Neutrophil (primary cell): ENCODE measurements around the gene VAC14.

ENCODE experiments used
- H3K27ac ChIP-seq: fragments of 200-600 bp; sonication (generic); 2 replicates; pipeline ENCODE4 v1.5.1; 2016; ENCODE audit warnings: mild to moderate bottlenecking, moderate library complexity
- H3K27me3 ChIP-seq: fragments of 200-600 bp; sonication (generic); 2 replicates; pipeline ENCODE4 v1.6.0; 2016; ENCODE audit warnings: mild to moderate bottlenecking
- H3K36me3 ChIP-seq: fragments of 200-600 bp; sonication (generic); 2 replicates; pipeline ENCODE4 v1.5.1; 2017
- H3K4me1 ChIP-seq, 2 experiments: fragments of 200-600 bp in 1 of 2; sonication (generic) in 1 of 2; 1 replicate in 1 of 2; 2 replicates in 1 of 2; pipeline versions ENCODE4 v1.5.1 to v1.6.1; 2013 to 2016; ENCODE audit warnings: low read depth in 1 of 2, low read length in 1 of 2, mild to moderate bottlenecking in 1 of 2, moderate library complexity in 1 of 2; ENCODE audit not compliant: control insufficient read depth in 1 of 2, insufficient read depth in 1 of 2
- H3K4me3 ChIP-seq, 2 experiments: fragments of 200-600 bp in 1 of 2; sonication (generic) in 1 of 2; 1 replicate in 1 of 2; 2 replicates in 1 of 2; pipeline ENCODE4 v1.5.1; 2013 to 2016; ENCODE audit warnings: low read depth in 1 of 2, low read length in 1 of 2, mild to moderate bottlenecking in 1 of 2, moderate library complexity in 1 of 2
- H3K9me3 ChIP-seq: fragments of 200-600 bp; sonication (generic); 2 replicates; pipeline ENCODE4 v1.5.1; 2016
- TF ChIP-seq, protein P1 (sequence below): fragments of 200-600 bp; sonication (generic); IDR thresholded peaks from 2 replicates; pipeline ENCODE4 v1.5.1; 2016; ENCODE audit warnings: antibody characterized with exemption

VAC14 gene

GRCh38 chr16:70770291-70770625, 30.7 kb downstream of the VAC14 start:
- Histone ChIP-seq H3K9me3 (no peaks in the 10 kb centered on the region), H3K4me1 (no peaks in the 10 kb centered on the region), H3K36me3 (peaks cover 76% of the 10 kb centered on the region), H3K27me3 (no peaks in the 10 kb centered on the region), H3K27ac (no peak overlapping the region), H3K4me3 (no peak overlapping the region)
- TF ChIP-seq, protein P1, sequence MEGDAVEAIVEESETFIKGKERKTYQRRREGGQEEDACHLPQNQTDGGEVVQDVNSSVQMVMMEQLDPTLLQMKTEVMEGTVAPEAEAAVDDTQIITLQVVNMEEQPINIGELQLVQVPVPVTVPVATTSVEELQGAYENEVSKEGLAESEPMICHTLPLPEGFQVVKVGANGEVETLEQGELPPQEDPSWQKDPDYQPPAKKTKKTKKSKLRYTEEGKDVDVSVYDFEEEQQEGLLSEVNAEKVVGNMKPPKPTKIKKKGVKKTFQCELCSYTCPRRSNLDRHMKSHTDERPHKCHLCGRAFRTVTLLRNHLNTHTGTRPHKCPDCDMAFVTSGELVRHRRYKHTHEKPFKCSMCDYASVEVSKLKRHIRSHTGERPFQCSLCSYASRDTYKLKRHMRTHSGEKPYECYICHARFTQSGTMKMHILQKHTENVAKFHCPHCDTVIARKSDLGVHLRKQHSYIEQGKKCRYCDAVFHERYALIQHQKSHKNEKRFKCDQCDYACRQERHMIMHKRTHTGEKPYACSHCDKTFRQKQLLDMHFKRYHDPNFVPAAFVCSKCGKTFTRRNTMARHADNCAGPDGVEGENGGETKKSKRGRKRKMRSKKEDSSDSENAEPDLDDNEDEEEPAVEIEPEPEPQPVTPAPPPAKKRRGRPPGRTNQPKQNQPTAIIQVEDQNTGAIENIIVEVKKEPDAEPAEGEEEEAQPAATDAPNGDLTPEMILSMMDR = no peak

DNA sequence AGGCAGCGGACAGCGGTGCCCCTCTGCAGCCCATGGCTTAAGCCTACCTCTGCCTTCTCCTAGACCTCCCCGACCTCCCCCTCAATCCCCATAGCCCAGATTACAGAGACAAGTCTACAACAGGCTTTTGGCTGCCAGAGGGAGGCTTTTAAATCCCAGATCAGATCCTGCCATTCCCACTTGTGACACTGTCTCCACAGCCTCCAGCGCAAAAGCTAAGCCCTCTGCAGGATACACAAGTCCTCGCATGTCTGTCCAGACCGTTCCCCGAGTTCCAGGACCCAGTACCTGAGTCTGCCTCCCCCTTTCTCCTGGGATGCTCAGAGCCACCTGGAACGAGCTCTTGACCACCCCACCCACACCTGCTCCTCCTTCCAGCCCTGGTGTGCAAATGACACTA, 31.2 kb downstream of the VAC14 start:
- no peaks in the 10 kb centered on the region for H3K4me1 ChIP-seq
- H3K9me3 ChIP-seq = no peaks in the 10 kb centered on the region
- peaks cover 79% of the 10 kb centered on the region for H3K36me3 ChIP-seq
- no peak overlapping the region for H3K4me3 ChIP-seq
- H3K27me3 ChIP-seq = no peaks in the 10 kb centered on the region
- TF ChIP-seq, protein P1 = no peak
- no peak overlapping the region for H3K27ac ChIP-seq

GRCh38 chr16:70769131-70769530, 31.8 kb downstream of the VAC14 start:
- TF ChIP-seq, protein P1 = no peak
- no peak overlapping the region for H3K4me3 ChIP-seq
- no peaks in the 10 kb centered on the region for H3K9me3 ChIP-seq
- no peaks in the 10 kb centered on the region for H3K4me1 ChIP-seq
- H3K36me3 ChIP-seq = peaks cover 81% of the 10 kb centered on the region
- no peaks in the 10 kb centered on the region for H3K27me3 ChIP-seq
- no peak overlapping the region for H3K27ac ChIP-seq

DNA sequence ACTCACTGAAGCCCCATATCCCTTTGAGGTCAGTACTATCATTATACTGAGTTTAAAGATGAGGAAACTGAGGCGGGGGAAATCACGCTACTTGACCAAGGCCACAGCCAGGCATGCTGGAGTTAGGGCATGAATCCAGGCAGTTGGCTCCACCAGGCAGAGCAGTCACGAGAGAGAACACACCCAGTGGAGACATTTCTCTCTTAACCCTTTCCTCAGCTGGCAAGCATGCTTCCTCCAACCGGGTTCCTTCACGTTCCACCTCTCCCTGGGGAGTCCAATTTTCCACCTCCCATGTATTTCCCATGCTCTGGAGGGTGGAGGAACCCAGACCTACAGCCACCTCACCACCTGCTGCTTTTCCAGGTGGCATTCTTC, 32.8 kb downstream of the VAC14 start:
- peaks cover 86% of the 10 kb centered on the region for H3K36me3 ChIP-seq
- no peaks in the 10 kb centered on the region for H3K4me1 ChIP-seq
- H3K9me3 ChIP-seq = no peaks in the 10 kb centered on the region
- TF ChIP-seq, protein P1 = no peak
- no peak overlapping the region for H3K4me3 ChIP-seq
- H3K27ac ChIP-seq = no peak overlapping the region
- H3K27me3 ChIP-seq = no peaks in the 10 kb centered on the region

- TF ChIP-seq, protein P1 = no peak
- no peaks in the 10 kb centered on the region for H3K9me3 ChIP-seq
- peaks cover 86% of the 10 kb centered on the region for H3K36me3 ChIP-seq
- H3K27ac ChIP-seq = no peak overlapping the region
- no peaks in the 10 kb centered on the region for H3K27me3 ChIP-seq
- H3K4me3 ChIP-seq = no peak overlapping the region
- H3K4me1 ChIP-seq = no peaks in the 10 kb centered on the region
Measured at GRCh38 chr16:70767377-70768202, 33.4 kb downstream of the VAC14 start.
